Esophagus squamous epithelium (tissue), 5 donors: ENCODE data around the gene GID8. TPM values are rescaled to one million over a fixed set of nuclear protein-coding genes. Genes with fewer than 3 reads are reported as not detected.

ENCODE experiments used
- DNase-seq: peaks from one replicate; lab custom pipeline; 2025; lab: John Stamatoyannopoulos, UW
- H3K27ac ChIP-seq, 4 donors: fragments of 200-600 bp; sonication (generic); one replicate each; pipeline ENCODE4 v1.5.1; 2016 to 2019; ENCODE audit warnings: mild to moderate bottlenecking in 1 of 4
- H3K27me3 ChIP-seq, 4 donors: fragments of 200-600 bp; sonication (generic); 1 replicate in 3 of 4; 2 replicates in 1 of 4; pipeline versions ENCODE4 v1.5.1 to v1.6.0; 2017 to 2021; ENCODE audit warnings: antibody characterized with exemption in 1 of 4
- H3K36me3 ChIP-seq, 3 donors: fragments of 200-600 bp; sonication (generic); one replicate each; pipeline ENCODE4 v1.5.1; 2016 to 2019
- H3K4me1 ChIP-seq, 3 donors: fragments of 200-600 bp; sonication (generic); one replicate each; pipeline ENCODE4 v1.5.1; 2017 to 2019
- H3K4me3 ChIP-seq, 4 donors: fragments of 200-600 bp; sonication (generic); 1 replicate in 3 of 4; 2 replicates in 1 of 4; pipeline ENCODE4 v1.5.1; 2016 to 2019; ENCODE audit warnings: mild to moderate bottlenecking in 2 of 4, moderate library complexity in 1 of 4
- H3K9me3 ChIP-seq, 3 donors: fragments of 200-600 bp; sonication (generic); one replicate each; pipeline ENCODE4 v1.5.1; 2016 to 2019
- POLR2A ChIP-seq, 4 donors: fragments of 450-650 bp; IDR thresholded peaks; one replicate each; pipeline ENCODE4 v1.6.1; 2017; ENCODE audit warnings: antibody characterized with exemption in 4 of 4, mild to moderate bottlenecking in 4 of 4, moderate library complexity in 3 of 4
- WGBS, 2 donors: methylation state at CpG; one replicate each; pipeline ENCODE4 v1.1.5; 2018; 5-methylcytosine and 5-hydroxymethylcytosine counted together
- intact Hi-C: fragments of 100-400 bp; cut with DNase I; formaldehyde crosslinking; loops from one replicate; pipeline ENCODE4 v1.15.0; 2022
- total RNA-seq, 4 donors: library from RNA; depleted of rRNA; stranded (reverse); fragments of >200 nt; gene quantifications; one replicate each; pipeline ENCODE4 v1.1.0, GENCODE V29; 2016
- TF ChIP-seq, protein P1 (sequence below), 6 experiments: fragments of 450-650 bp in 4 of 6; fragments of 200-600 bp in 2 of 6; sonication (generic) in 2 of 6; IDR thresholded peaks; one replicate each; pipeline ENCODE4 v1.5.1; 2016 to 2019; ENCODE audit warnings: antibody characterized with exemption in 6 of 6, mild to moderate bottlenecking in 4 of 6, moderate library complexity in 4 of 6
- donor health status: DM: yes; HTN: yes; CAD: no.

Gene GID8
- total RNA-seq, 4 donors from 2014 or later = 41.0 to 51.2 (median 44.1) TPM

DNA sequence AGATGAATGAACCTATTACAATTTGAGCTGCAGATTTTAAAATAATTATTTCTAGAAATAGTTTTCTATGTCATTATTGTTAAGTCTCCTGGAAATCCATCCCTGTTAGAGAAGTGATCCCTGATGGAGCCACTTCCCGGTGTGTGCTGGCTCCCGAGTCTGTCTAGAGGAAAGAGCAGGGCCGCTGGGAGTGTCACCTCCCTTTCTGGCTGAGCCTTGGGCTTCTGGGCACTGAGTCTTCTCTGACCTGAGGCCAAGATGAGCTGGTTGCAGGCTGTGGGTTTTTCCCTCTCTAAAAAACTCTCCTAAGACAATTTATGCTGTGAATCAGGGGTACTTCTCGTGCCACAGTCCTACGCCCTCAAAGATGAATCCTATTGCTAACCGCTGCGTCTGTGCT is 47.5 kb upstream of the GID8 start:
- H3K4me1 ChIP-seq = peaks cover 0 to 8% (median 0%) of the 10 kb centered on the region in 3 donors
- H3K27me3 ChIP-seq = no peaks in the 10 kb centered on the region
- intact Hi-C loops = loop anchor here (10.0 kb wide), 1 partner anchor 114 kb away; the partner anchor contains the start of gene BHLHE23
- no peak for TF ChIP-seq POLR2A (IDR thresholded peaks at IDR 0.05)
- TF ChIP-seq, protein P1, sequence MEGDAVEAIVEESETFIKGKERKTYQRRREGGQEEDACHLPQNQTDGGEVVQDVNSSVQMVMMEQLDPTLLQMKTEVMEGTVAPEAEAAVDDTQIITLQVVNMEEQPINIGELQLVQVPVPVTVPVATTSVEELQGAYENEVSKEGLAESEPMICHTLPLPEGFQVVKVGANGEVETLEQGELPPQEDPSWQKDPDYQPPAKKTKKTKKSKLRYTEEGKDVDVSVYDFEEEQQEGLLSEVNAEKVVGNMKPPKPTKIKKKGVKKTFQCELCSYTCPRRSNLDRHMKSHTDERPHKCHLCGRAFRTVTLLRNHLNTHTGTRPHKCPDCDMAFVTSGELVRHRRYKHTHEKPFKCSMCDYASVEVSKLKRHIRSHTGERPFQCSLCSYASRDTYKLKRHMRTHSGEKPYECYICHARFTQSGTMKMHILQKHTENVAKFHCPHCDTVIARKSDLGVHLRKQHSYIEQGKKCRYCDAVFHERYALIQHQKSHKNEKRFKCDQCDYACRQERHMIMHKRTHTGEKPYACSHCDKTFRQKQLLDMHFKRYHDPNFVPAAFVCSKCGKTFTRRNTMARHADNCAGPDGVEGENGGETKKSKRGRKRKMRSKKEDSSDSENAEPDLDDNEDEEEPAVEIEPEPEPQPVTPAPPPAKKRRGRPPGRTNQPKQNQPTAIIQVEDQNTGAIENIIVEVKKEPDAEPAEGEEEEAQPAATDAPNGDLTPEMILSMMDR (IDR thresholded peaks at IDR 0.05) = no peak
- no peak overlapping the region for H3K4me3 ChIP-seq
- H3K9me3 ChIP-seq = no peaks in the 10 kb centered on the region
- no peak for DNase-seq
- H3K36me3 ChIP-seq = peaks cover 59 to 100% (median 60%) of the 10 kb centered on the region in 3 donors
- 75 to 78% methylated on average over 3 of the region's 7 CpGs for WGBS, 2 donors
- H3K27ac ChIP-seq = no peak overlapping the region

DNA sequence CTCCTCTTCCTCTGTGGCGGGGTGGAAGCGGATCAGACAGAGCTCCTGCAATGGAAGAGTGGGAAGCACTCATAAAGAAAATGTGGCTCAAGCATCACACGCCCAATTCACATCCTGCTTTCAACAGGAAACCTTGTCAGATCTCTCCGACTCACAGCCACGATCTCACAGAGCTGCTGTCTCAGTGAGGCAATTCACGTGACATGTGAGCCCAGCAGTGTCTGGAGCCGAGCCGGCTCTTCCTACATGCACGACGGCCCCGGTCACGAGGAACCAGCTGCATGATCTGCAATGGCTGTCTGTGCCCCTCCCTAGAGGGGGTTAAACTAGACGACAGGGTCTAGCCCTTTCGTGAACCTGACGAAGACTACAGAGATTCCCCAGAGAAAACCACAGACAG is 46.8 kb upstream of the GID8 start:
- Histone ChIP-seq H3K9me3 (no peaks in the 10 kb centered on the region), H3K4me3 (no peak overlapping the region), H3K4me1 (peaks cover 0 to 8% (median 0%) of the 10 kb centered on the region in 3 donors), H3K27ac (no peak overlapping the region), H3K27me3 (no peaks in the 10 kb centered on the region), H3K36me3 (peaks cover 55 to 100% (median 60%) of the 10 kb centered on the region in 3 donors)
- no peak for DNase-seq
- 82 to 85% methylated on average over 7 to 8 of the region's 15 CpGs for WGBS, 2 donors
- intact Hi-C loops = loop anchor here (10.0 kb wide), 1 partner anchor 114 kb away; the partner anchor contains the start of gene BHLHE23
- TF ChIP-seq POLR2A (IDR thresholded peaks at IDR 0.05) = no peak
- TF ChIP-seq, protein P1 (IDR thresholded peaks at IDR 0.05) = no peak

DNA sequence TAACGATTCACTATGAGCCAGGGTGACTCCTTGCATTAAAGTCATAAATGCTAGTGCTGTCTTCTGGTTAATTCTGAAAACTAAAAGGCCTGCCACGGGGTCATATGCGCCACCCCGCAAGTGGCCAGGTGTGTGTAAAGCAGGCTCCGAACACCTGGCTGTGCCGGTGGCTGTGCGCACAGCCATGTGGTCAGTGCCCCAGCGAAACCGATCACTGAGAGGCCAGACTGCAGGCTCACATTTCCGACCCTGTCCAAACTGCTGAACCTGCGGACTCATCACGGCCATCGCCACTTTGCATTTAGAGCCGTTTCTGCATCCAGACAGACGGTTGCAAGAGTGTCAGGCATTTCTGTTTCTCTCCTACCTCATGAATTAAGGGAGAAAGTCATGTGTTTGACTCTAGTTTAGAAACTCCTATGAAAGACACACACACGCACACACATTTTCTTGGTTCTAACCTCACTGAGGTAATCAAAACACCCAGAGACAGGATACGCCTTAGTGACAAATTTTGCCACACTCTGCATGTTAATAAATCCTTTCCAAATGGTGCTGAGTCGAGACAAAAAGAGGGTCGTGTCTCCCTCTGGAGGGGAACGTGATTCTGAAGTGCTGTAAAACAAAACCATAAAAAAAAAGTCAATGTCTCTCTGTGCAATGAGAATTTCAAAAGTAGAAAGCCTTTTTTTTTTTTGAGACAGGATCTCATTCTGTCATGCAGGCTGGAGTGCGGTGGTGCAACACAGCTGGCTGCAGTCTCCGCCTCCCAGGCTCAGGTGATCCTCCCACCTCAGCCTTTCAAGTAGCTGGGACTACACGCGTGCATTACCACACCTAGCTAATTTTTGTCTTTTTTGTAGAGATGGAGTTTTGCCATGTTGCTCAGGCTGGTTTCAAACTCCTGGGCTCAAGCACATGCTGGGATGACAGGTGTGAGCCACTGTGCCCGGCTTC is 45.3 kb upstream of the GID8 start:
- peaks cover 50 to 94% (median 58%) of the 10 kb centered on the region in 3 donors for H3K36me3 ChIP-seq
- no peak for DNase-seq
- H3K27ac ChIP-seq = no peak overlapping the region
- WGBS, 2 donors = 84 to 86% methylated on average over 19 to 22 of the region's 25 CpGs
- TF ChIP-seq POLR2A (IDR thresholded peaks at IDR 0.05) = no peak
- TF ChIP-seq, protein P1 (IDR thresholded peaks at IDR 0.05) = no peak
- H3K4me1 ChIP-seq = peaks cover 0 to 8% (median 0%) of the 10 kb centered on the region in 3 donors
- no peaks in the 10 kb centered on the region for H3K9me3 ChIP-seq
- intact Hi-C loops = loop anchor here (10.0 kb wide), 1 partner anchor 112 kb away; the partner anchor contains the start of gene BHLHE23
- no peak overlapping the region for H3K4me3 ChIP-seq
- H3K27me3 ChIP-seq = no peaks in the 10 kb centered on the region

DNA sequence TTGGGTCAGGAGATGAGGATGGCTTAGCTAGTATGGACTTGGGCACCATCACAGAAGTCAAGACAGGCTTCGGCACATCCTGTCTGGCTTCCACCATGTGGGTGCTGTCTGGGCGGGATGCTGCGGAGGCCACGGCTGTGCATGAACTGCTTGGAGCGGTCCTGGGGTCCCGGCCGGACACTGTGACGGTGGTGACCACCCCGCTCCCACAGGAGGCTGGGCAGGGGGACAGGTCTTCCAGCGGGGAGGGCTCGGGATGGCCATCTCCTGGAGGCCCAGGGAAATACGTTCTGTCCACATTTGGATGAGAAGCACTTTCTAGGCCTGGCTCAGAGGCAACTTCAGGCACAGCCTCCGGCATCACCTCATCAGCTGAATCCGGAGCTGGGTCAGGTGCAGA is 44.2 kb upstream of the GID8 start:
- no peaks in the 10 kb centered on the region for H3K27me3 ChIP-seq
- no peaks in the 10 kb centered on the region for H3K9me3 ChIP-seq
- 96 to 98% methylated on average over 12 to 13 of the region's 14 CpGs for WGBS, 2 donors
- intact Hi-C loops = loop anchor here (10.0 kb wide), 1 partner anchor 111 kb away; the partner anchor contains the start of gene BHLHE23
- peaks cover 40 to 83% (median 47%) of the 10 kb centered on the region in 3 donors for H3K36me3 ChIP-seq
- DNase-seq = no peak
- H3K4me1 ChIP-seq = peaks cover 0 to 15% (median 2%) of the 10 kb centered on the region in 3 donors
- H3K27ac ChIP-seq = no peak overlapping the region
- TF ChIP-seq POLR2A (IDR thresholded peaks at IDR 0.05) = no peak
- TF ChIP-seq, protein P1 (IDR thresholded peaks at IDR 0.05) = no peak
- H3K4me3 ChIP-seq = no peak overlapping the region

DNA sequence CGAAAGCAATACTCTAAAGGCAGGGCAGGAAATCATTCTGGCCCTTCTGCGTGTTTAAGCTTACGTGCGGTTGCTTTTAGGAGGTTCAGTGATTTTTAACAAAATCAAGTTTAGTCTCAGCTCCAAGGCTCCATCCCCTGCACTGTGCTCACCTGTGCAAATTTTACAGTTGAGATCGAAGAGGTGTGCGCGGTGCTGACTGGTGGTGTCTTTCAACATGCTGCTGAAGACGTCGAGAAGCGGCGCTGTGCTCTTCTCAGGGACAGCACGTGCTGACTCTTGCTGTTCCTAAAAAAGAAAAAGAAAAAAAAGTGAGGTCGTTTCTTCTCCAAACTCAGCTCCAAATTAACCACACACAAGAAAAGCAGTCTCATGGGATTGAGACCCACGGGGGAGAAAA is 43.7 kb upstream of the GID8 start:
- TF ChIP-seq POLR2A (IDR thresholded peaks at IDR 0.05) = no peak
- no peak overlapping the region for H3K4me3 ChIP-seq
- intact Hi-C loops = loop anchor here (10.0 kb wide), 1 partner anchor 111 kb away; the partner anchor contains the start of gene BHLHE23
- peaks cover 0 to 20% (median 8%) of the 10 kb centered on the region in 3 donors for H3K4me1 ChIP-seq
- H3K9me3 ChIP-seq = no peaks in the 10 kb centered on the region
- no peak for DNase-seq
- peaks cover 34 to 77% (median 42%) of the 10 kb centered on the region in 3 donors for H3K36me3 ChIP-seq
- H3K27ac ChIP-seq = no peak overlapping the region
- WGBS, 2 donors = 84 to 89% methylated on average over 13 to 14 of the region's 14 CpGs
- H3K27me3 ChIP-seq = no peaks in the 10 kb centered on the region
